Stimulated activated CD8-positive, alpha-beta memory T cell treated with anti-CD3 and anti-CD28 coated beads, Interleukin-15, amount 100 ng/mL, for 1 hour (primary cell): ENCODE data around the gene PHF2.

Experiments used
- DNase-seq: peaks from one replicate; pipeline ENCODE4 v3.0.0-alpha.2; 2020; ENCODE audit warnings: low read depth

The PHF2 gene

GRCh38 chr9:93587284-93587650, 10.9 kb downstream of the PHF2 start:
- no peak for DNase-seq

GRCh38 chr9:93587651-93588347, 11.4 kb downstream of the PHF2 start:
- DNase-seq = no peak

- DNase-seq = no peak
Measured at GRCh38 chr9:93588641-93589609, 12.5 kb downstream of the PHF2 start.

GRCh38 chr9:93589688-93590087, 13.3 kb downstream of the PHF2 start:
- DNase-seq = no peak

- DNase-seq = no peak
Measured at GRCh38 chr9:93590609-93591234, 14.3 kb downstream of the PHF2 start.

GRCh38 chr9:93591301-93592007, 15.1 kb downstream of the PHF2 start:
- no peak for DNase-seq

GRCh38 chr9:93592008-93592642, 15.7 kb downstream of the PHF2 start:
- DNase-seq = no peak

- DNase-seq = no peak
Measured at GRCh38 chr9:93592643-93593021, 16.2 kb downstream of the PHF2 start.

GRCh38 chr9:93593144-93593658, 16.8 kb downstream of the PHF2 start:
- no peak for DNase-seq

GRCh38 chr9:93594041-93594756, 17.8 kb downstream of the PHF2 start:
- no peak for DNase-seq

- no peak for DNase-seq
Measured at GRCh38 chr9:93595461-93595860, 19.1 kb downstream of the PHF2 start.

GRCh38 chr9:93595861-93596365, 19.5 kb downstream of the PHF2 start:
- DNase-seq = no peak

GRCh38 chr9:93596399-93596798, 20.0 kb downstream of the PHF2 start:
- DNase-seq = no peak

- no peak for DNase-seq
Measured at GRCh38 chr9:93597142-93597706, 20.8 kb downstream of the PHF2 start.

- DNase-seq = no peak
Measured at GRCh38 chr9:93597871-93598646, 21.7 kb downstream of the PHF2 start.

- DNase-seq = no peak
Measured at GRCh38 chr9:93598647-93599241, 22.4 kb downstream of the PHF2 start.

GRCh38 chr9:93599571-93600403, 23.4 kb downstream of the PHF2 start:
- DNase-seq = no peak

GRCh38 chr9:93600504-93600903, 24.1 kb downstream of the PHF2 start:
- no peak for DNase-seq
